ENCODE results near the gene SIX5.

The SIX5 gene

DNA sequence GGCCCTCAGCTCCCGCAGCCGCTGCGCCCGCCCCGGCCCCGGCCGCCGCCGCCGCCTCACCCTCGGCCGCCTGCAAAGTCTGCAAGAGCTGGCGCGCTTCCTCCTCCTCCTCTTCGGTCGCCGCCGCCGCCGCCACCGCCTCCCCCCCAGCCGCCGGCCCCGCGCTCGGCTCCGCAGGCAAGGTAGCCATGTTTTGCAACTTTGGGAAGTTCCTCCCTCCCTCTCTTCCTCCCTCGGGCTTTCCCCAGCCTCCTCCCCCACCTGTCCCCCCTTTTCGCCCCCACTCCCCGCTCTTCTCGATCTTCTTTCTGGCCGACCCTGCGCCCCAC, 433 bp downstream of the SIX5 start:
- peak; percentile 75 for DNase-seq (ENCODE audit: low read depth)
- H3K4me3 ChIP-seq (ENCODE audit: low read depth, low read length): peak overlapping the region; percentile 99
- TF ChIP-seq, protein P1, sequence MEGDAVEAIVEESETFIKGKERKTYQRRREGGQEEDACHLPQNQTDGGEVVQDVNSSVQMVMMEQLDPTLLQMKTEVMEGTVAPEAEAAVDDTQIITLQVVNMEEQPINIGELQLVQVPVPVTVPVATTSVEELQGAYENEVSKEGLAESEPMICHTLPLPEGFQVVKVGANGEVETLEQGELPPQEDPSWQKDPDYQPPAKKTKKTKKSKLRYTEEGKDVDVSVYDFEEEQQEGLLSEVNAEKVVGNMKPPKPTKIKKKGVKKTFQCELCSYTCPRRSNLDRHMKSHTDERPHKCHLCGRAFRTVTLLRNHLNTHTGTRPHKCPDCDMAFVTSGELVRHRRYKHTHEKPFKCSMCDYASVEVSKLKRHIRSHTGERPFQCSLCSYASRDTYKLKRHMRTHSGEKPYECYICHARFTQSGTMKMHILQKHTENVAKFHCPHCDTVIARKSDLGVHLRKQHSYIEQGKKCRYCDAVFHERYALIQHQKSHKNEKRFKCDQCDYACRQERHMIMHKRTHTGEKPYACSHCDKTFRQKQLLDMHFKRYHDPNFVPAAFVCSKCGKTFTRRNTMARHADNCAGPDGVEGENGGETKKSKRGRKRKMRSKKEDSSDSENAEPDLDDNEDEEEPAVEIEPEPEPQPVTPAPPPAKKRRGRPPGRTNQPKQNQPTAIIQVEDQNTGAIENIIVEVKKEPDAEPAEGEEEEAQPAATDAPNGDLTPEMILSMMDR (IDR thresholded peaks at IDR 0.05; ENCODE audit: insufficient read depth, low read depth, low read length, missing control alignments): no peak

DNA sequence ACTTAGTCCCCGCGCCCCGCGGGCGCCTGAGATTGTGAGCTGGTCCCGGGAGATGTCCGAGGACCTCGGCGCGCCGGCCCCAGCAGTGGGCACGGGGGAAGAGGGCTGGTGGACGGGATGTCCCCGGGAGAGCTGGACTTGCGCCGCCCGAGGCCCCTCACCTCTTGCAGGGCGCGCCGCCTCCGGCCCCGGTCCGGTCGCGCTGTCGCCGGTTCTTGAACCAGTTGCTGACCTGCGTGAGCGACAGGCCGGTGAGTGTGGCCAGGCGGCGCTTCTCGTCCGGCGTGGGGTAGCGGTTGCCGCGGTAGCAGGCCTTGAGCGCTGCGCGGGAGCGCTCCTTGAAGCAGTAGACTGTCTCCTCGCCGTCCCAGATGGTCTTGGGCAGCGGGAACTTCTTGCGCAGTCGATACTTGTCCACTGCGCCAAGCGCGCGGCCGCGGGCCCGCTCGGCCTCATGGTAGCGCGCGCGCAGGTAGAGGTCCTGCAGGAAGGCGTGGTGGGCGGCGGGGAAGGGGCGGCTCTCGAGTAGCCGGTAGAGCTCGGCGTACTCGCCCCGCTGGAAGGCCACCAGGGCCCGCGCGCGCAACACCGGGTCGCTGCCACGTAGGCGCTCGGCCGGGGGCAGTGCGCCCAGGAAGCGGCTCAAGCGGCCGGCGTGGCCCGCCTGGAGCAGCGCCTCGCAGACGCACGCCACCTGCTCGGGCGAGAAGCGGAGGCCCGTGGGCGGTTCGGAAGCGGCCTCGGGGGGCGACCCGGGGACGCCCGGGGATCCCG, 984 bp downstream of the SIX5 start:
- H3K4me3 ChIP-seq (ENCODE audit: low read depth, low read length): peak overlapping the region; percentile 63
- TF ChIP-seq, protein P1 (IDR thresholded peaks at IDR 0.05; ENCODE audit: insufficient read depth, low read depth, low read length, missing control alignments): no peak
- peak; percentile 79 for DNase-seq (ENCODE audit: low read depth)

GRCh38 chr19:45767410-45767880, 1.6 kb downstream of the SIX5 start:
- H3K4me3 ChIP-seq (ENCODE audit: low read depth, low read length): peak overlapping the region; percentile 63
- TF ChIP-seq, protein P1 (IDR thresholded peaks at IDR 0.05; ENCODE audit: insufficient read depth, low read depth, low read length, missing control alignments): no peak
- DNase-seq (ENCODE audit: low read depth): no peak

GRCh38 chr19:45766869-45767346, 2.1 kb downstream of the SIX5 start:
- peak overlapping the region; percentile 63; the same call in 1 of the 2 replicates for H3K4me3 ChIP-seq (ENCODE audit: low read depth, low read length)
- TF ChIP-seq, protein P1 (IDR thresholded peaks at IDR 0.05; ENCODE audit: insufficient read depth, low read depth, low read length, missing control alignments): no peak
- DNase-seq (ENCODE audit: low read depth): no peak

DNA sequence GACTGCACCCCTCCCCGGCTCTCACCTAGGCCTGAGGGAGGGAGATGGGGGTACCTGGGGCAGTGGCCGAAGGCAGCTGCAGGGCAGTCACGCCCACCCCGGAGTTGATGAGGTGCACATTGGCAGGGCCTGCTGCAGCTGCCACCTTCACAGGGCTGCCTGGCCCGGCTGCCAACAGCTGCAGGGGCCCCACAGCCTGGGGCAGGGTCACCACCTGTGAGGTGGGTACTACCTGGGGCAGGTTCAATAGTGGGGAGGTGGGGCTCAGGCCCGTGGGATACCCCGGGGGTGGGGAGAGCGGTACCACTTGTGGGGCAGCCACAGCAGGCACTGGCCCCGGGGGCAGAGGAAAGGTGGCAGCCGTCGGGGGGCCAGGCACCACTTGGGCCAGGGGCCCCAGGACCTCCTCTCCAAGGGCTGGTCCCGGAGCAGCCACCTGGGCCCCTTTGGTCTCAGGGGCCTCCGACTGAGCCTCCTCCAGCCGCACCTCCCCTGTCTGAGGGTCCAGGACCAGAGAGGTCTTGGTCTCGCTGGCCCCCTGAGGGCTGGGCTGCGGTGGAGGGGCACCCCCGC, 2.7 kb downstream of the SIX5 start:
- no peak for DNase-seq (ENCODE audit: low read depth)
- H3K4me3 ChIP-seq (ENCODE audit: low read depth, low read length): no peak overlapping the region
- TF ChIP-seq, protein P1 (IDR thresholded peaks at IDR 0.05; ENCODE audit: insufficient read depth, low read depth, low read length, missing control alignments): no peak

DNA sequence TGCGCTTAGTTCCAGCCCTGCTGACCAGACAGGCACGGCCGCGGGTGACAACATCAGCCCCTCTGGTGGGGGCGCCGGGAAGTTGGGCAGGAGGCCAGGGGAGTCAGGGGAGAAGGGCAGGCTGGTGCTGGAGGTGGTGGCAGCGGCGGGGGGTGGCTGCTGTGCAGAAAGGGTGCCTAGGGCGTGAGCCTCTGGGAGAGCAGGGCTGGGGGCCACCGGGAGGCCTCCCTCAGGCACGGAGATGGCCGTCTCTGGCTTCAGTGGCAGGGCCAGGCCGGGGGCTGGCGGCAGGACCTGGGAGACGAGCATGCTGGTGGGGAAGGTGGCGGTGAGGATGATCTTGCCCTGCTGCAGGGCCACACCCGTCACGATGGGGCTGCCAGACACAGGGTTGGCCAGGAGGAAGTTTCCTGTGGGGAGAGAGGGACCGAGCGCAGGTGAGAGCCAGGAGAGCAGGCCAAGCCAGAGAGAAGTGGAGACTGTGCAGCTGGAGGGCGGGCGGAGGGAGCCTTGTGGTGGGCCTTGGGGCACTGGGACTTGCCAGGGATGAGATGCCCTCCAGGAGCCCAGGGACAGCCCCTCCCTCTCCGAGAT, 3.3 kb downstream of the SIX5 start:
- DNase-seq (ENCODE audit: low read depth): no peak
- TF ChIP-seq, protein P1 (IDR thresholded peaks at IDR 0.05; ENCODE audit: insufficient read depth, low read depth, low read length, missing control alignments): no peak
- no peak overlapping the region for H3K4me3 ChIP-seq (ENCODE audit: low read depth, low read length)

Measured in GM12865 (cell line).